ENCODE results near the gene WDR70. TPM values are rescaled to one million over a fixed set of nuclear protein-coding genes. Genes with fewer than 3 reads are reported as not detected.

The WDR70 gene
- total and polyA plus RNA-seq, 2 of the 8 experiments (the other 6 are each of a cell fraction or from before 2014, with no cell fraction given), result 10.6 to 37.4 TPM

DNA sequence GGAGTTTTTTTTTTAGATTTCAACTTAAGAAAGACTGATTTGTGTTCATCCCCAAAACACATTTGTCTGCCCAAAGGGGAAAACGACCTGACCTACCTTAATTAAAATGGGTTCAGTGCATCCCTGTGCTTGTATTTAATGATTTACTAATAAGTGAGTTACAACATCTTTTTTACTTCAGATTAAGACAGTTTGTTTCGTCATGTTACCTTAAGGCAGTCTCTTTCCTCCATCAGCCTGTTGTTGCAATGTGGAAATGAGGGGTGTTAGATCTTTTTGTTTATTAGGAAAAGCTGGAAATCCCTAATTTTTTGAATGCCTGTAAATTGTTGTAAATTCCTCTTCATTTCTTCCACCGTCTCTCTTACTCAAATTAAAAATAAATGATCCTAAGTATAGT, 283.2 kb downstream of the WDR70 start:
- WGBS, 2 experiments (ENCODE audit: extremely low coverage in 1 of 2, insufficient coverage in 1 of 2, insufficient read length in 1 of 2, insufficient replicate concordance in 2 of 2, low coverage in 1 of 2, low lambda C conversion rate in 2 of 2, missing lambda C conversion rate in 1 of 2), result 60% methylated on average over 3 of the region's 3 CpGs; no CpG with 5 or more reads in 1 of the 2 experiments
- no peak overlapping the region for H4K91ac ChIP-seq (replicated peaks; ENCODE audit: insufficient read length, low read length)
- no peak overlapping the region for H3K18ac ChIP-seq (ENCODE audit: extremely low read depth, low read length)
- H2BK12ac ChIP-seq (ENCODE audit: low read depth, low read length), result no peak overlapping the region
- ChIA-PET POLR2A (ENCODE audit: partially characterized antibody) (no interaction called here), CTCF (ENCODE audit: partially characterized antibody) (no interaction called here)
- no peak overlapping the region for H3K23ac ChIP-seq (ENCODE audit: insufficient read length)
- H3K79me1 ChIP-seq (ENCODE audit: low read depth, low read length), result no peaks in the 10 kb centered on the region
- TF ChIP-seq TBP (IDR thresholded peaks at IDR 0.05; ENCODE audit: low read depth, low read length) (no peak), CHD1 (IDR thresholded peaks at IDR 0.05; ENCODE audit: low read depth, low read length) (no peak), RXRA (IDR thresholded peaks at IDR 0.05; ENCODE audit: insufficient read depth, low read depth, low read length) (no peak), MAFK (IDR thresholded peaks at IDR 0.05; ENCODE audit: low read depth, low read length) (no peak), CREB1 (IDR thresholded peaks at IDR 0.05) (no peak), TAF1 (IDR thresholded peaks at IDR 0.05; ENCODE audit: low read depth, low read length) (no peak), POLR2AphosphoS5 (IDR thresholded peaks at IDR 0.05; ENCODE audit: low read depth, low read length) (no peak), EP300 (IDR thresholded peaks at IDR 0.05; ENCODE audit: borderline replicate concordance in 1 of 2, low read depth in 2 of 2, low read length in 2 of 2) (no peak)
- no peak overlapping the region for H3K4me3 ChIP-seq (ENCODE audit: extremely low read depth in 1 of 4, insufficient read depth in 2 of 4, low read depth in 3 of 4, low read length in 4 of 4)
- no peak overlapping the region for H3K4ac ChIP-seq (replicated peaks; ENCODE audit: insufficient read length, low read depth, low read length)
- no peak overlapping the region for H3K4me2 ChIP-seq (ENCODE audit: insufficient read depth in 1 of 2, low read depth in 2 of 2, low read length in 2 of 2)
- H3K79me2 ChIP-seq (ENCODE audit: control insufficient read depth in 1 of 2, insufficient read depth in 2 of 2, low read length in 2 of 2), result no peaks in the 10 kb centered on the region
- H2AFZ ChIP-seq (ENCODE audit: low read length), result no peak overlapping the region
- no peak overlapping the region for H2BK120ac ChIP-seq (replicated peaks; ENCODE audit: low read depth, low read length)
- no peaks in the 10 kb centered on the region for H3K9me3 ChIP-seq (ENCODE audit: insufficient read depth in 2 of 2, low read depth in 1 of 2, low read length in 1 of 2)
- no peak overlapping the region for H2AK5ac ChIP-seq (ENCODE audit: low read depth, low read length)
- no peaks in the 10 kb centered on the region for H3K36me3 ChIP-seq (ENCODE audit: control insufficient read depth in 2 of 4, insufficient read depth in 4 of 4, low read length in 3 of 4)
- no peak overlapping the region for H4K8ac ChIP-seq (ENCODE audit: extremely low read depth, insufficient read depth, low read length)
- H2BK5ac ChIP-seq (ENCODE audit: low read depth, low read length), result no peak overlapping the region
- no peaks in the 10 kb centered on the region for H3K27me3 ChIP-seq (replicated peaks in 1 of 4; ENCODE audit: control insufficient read depth in 3 of 4, extremely low read depth in 1 of 4, insufficient read depth in 3 of 4, low read length in 3 of 4)
- H3K56ac ChIP-seq (replicated peaks; ENCODE audit: insufficient read length, low read depth, low read length), result no peak overlapping the region
- no peak overlapping the region for H2BK15ac ChIP-seq (ENCODE audit: low read length)
- no peak for FAIRE-seq
- H4K5ac ChIP-seq (ENCODE audit: insufficient read length, low read depth, low read length), result no peak overlapping the region
- H2BK20ac ChIP-seq (ENCODE audit: low read length), result no peak overlapping the region
- H3K9ac ChIP-seq (replicated peaks in 1 of 4; ENCODE audit: extremely low read depth in 1 of 4, low read depth in 3 of 4, low read length in 3 of 4), result no peak overlapping the region
- no peaks in the 10 kb centered on the region for H4K20me1 ChIP-seq (replicated peaks in 1 of 2; ENCODE audit: control insufficient read depth in 1 of 2, insufficient read depth in 2 of 2, low read length in 2 of 2)
- no peaks in the 10 kb centered on the region for H3K23me2 ChIP-seq (ENCODE audit: low read depth, low read length)
- H3K14ac ChIP-seq (ENCODE audit: insufficient read length), result no peak overlapping the region
- peaks cover 0 to 10% (median 0%) of the 10 kb centered on the region in 4 experiments; a peak in 1 of 7 replicates for H3K4me1 ChIP-seq (replicated peaks in 1 of 4; ENCODE audit: control insufficient read depth in 3 of 4, insufficient read depth in 4 of 4, low read length in 3 of 4)
- H3K27ac ChIP-seq (ENCODE audit: low read depth, low read length), result no peak overlapping the region
- DNase-seq (ENCODE audit: low read depth in 1 of 2, low spot score in 2 of 2), result no peak
